Ovary (tissue), 9 donors: ENCODE measurements around the gene RACGAP1. TPM values are rescaled to one million over a fixed set of nuclear protein-coding genes. Genes with fewer than 3 reads are reported as not detected.

Source experiments
- DNase-seq, 5 donors: peaks; one replicate each; pipeline ENCODE4 v3.0.0-alpha.2; 2019 to 2020
- H3K27ac ChIP-seq, 2 donors: fragments of 200-600 bp; one replicate each; pipeline versions ENCODE4 v1.5.1 to v1.8.0; 2019 to 2022
- H3K27me3 ChIP-seq: fragments of 200-600 bp; one replicate; pipeline ENCODE4 v1.8.0; 2022
- H3K36me3 ChIP-seq: fragments of 200-600 bp; sonication (generic); one replicate; pipeline ENCODE4 v1.5.1; 2019
- H3K4me1 ChIP-seq: one replicate; pipeline ENCODE4 v1.8.1; 2013; ENCODE audit warnings: mild to moderate bottlenecking, moderate library complexity; ENCODE audit not compliant: insufficient read depth
- H3K4me3 ChIP-seq: fragments of 200-600 bp; sonication (generic); one replicate; pipeline ENCODE4 v1.5.1; 2017
- H3K9me3 ChIP-seq, 2 donors: fragments of 200-600 bp in 1 of 2; sonication (generic) in 1 of 2; one replicate each; pipeline versions ENCODE4 v1.5.1 to v1.8.1; 2013 to 2019; ENCODE audit warnings: mild to moderate bottlenecking in 1 of 2, moderate library complexity in 1 of 2
- EP300 ChIP-seq: sonication (generic); formaldehyde crosslinking; IDR thresholded peaks from one replicate; pipeline ENCODE4 v1.6.1; 2017; ENCODE audit warnings: antibody characterized with exemption
- POLR2A ChIP-seq: fragments of 450-650 bp; IDR thresholded peaks from one replicate; pipeline ENCODE4 v1.6.1; 2017; ENCODE audit warnings: antibody characterized with exemption, mild to moderate bottlenecking, moderate library complexity
- WGBS, 3 donors: extraction: QIAGEN DNeasy Blood & Tissue Kit in 1 of 3; methylation state at CpG; one replicate each; pipeline versions ENCODE4 v1.1.5 to v1.1.7; 2013 to 2017; 5-methylcytosine and 5-hydroxymethylcytosine counted together
- intact Hi-C, 4 donors: fragments of 100-400 bp; cut with DNase I; formaldehyde crosslinking; loops; one replicate each; pipeline versions ENCODE4 v1.11.0 to v1.15.1; 2022 to 2023
- polyA plus RNA-seq, 2 donors: library from polyadenylated mRNA; stranded (reverse); fragments of 200-250 nt in 1 of 2; fragments of 350-450 nt in 1 of 2; fragmentation: Illumina TruSeq in 1 of 2; extraction: RNeasy Lipid Tissue Mini Kit (QIAGEN cat#74804) in 1 of 2; gene quantifications; one replicate each; pipeline ENCODE4 v1.2.3, GENCODE V29; 2013 to 2014
- total RNA-seq, 7 donors: library from RNA; depleted of rRNA in 2 of 7; stranded (reverse); fragments of >200 nt in 2 of 7; fragmentation: NEBNext Ultra II Directional in 3 of 7; extraction: Animal tissue kit (Norgen Biotek cat#: 25700) in 3 of 7; gene quantifications; one replicate each; pipeline versions ENCODE4 v1.1.0 to v1.2.4, GENCODE V29; 2016 to 2023
- TF ChIP-seq, protein P1 (sequence below), 3 donors: fragments of 450-650 bp in 2 of 3; fragments of 200-600 bp in 1 of 3; IDR thresholded peaks; one replicate each; pipeline versions ENCODE4 v1.5.1 to v1.8.0; 2016 to 2022; ENCODE audit warnings: antibody characterized with exemption in 3 of 3, mild to moderate bottlenecking in 1 of 3
- donor health status: DM: no; HTN: no; CAD: no; lungs with moderate emphysema.
- donor health status: DM: no; HTN: no; CAD: no.
- donor health status: Bipolar disorder and iron deficiency.
- donor health status: DM: yes; HTN: yes; CAD: no.
- donor health status: DM: no; HTN: no; CAD: no.
- donor health status: DM: yes; HTN: yes; CAD: no.

RACGAP1 gene
- total and polyA plus RNA-seq, 9 donors = 2.1 to 10.8 (median 3.8) TPM

- Histone ChIP-seq H3K4me3 (no peak overlapping the region), H3K27me3 (no peaks in the 10 kb centered on the region), H3K9me3 (no peaks in the 10 kb centered on the region), H3K36me3 (no peaks in the 10 kb centered on the region), H3K4me1 (no peaks in the 10 kb centered on the region), H3K27ac (no peak overlapping the region)
- DNase-seq = no peak
- intact Hi-C loops = no loop called here
- WGBS, 3 donors = 81 to 87% (median 83%) methylated on average over 5 of the region's 5 CpGs
- TF ChIP-seq, protein P1, sequence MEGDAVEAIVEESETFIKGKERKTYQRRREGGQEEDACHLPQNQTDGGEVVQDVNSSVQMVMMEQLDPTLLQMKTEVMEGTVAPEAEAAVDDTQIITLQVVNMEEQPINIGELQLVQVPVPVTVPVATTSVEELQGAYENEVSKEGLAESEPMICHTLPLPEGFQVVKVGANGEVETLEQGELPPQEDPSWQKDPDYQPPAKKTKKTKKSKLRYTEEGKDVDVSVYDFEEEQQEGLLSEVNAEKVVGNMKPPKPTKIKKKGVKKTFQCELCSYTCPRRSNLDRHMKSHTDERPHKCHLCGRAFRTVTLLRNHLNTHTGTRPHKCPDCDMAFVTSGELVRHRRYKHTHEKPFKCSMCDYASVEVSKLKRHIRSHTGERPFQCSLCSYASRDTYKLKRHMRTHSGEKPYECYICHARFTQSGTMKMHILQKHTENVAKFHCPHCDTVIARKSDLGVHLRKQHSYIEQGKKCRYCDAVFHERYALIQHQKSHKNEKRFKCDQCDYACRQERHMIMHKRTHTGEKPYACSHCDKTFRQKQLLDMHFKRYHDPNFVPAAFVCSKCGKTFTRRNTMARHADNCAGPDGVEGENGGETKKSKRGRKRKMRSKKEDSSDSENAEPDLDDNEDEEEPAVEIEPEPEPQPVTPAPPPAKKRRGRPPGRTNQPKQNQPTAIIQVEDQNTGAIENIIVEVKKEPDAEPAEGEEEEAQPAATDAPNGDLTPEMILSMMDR (IDR thresholded peaks at IDR 0.05) = no peak
- TF ChIP-seq POLR2A (no peak), EP300 (no peak)
Measured at GRCh38 chr12:50041962-50042361, 16.7 kb upstream of the RACGAP1 start.

- Histone ChIP-seq H3K4me1 (no peaks in the 10 kb centered on the region), H3K27me3 (no peaks in the 10 kb centered on the region), H3K27ac (no peak overlapping the region), H3K9me3 (no peaks in the 10 kb centered on the region), H3K4me3 (no peak overlapping the region), H3K36me3 (no peaks in the 10 kb centered on the region)
- intact Hi-C loops = no loop called here
- 77 to 80% (median 78%) methylated on average over 15 of the region's 15 CpGs for WGBS, 3 donors
- peak in 1 of 5 donors; percentile 11 for DNase-seq
- no peak for TF ChIP-seq EP300
- TF ChIP-seq POLR2A = no peak
- TF ChIP-seq, protein P1 (IDR thresholded peaks at IDR 0.05) = no peak
Measured at GRCh38 chr12:50041062-50041860, 16.0 kb upstream of the RACGAP1 start.

DNA sequence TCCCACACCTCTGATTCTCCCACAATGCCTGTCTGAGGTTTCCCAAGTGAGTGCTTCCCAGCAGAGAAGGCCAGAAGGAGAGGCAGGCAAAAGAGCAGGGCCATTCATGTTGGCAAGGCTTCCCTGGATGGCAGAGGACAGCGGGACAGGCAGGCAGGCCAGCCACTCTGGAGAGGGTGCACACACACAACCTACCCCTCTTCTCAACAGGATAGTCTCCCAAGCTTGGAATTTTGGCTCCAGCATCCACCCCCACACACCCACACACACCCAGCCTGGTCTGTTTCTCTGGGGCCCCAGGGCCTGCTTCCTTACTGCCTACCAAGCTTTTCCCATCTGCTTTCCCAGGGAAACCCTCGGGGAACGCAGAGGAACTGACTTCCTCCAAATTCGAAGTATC, 15.4 kb upstream of the RACGAP1 start:
- no peak for DNase-seq
- Histone ChIP-seq H3K4me3 (no peak overlapping the region), H3K9me3 (no peaks in the 10 kb centered on the region), H3K27ac (no peak overlapping the region), H3K4me1 (no peaks in the 10 kb centered on the region), H3K36me3 (no peaks in the 10 kb centered on the region), H3K27me3 (no peaks in the 10 kb centered on the region)
- 59 to 66% (median 65%) methylated on average over 4 of the region's 4 CpGs for WGBS, 3 donors
- intact Hi-C loops = no loop called here
- TF ChIP-seq POLR2A = no peak
- TF ChIP-seq, protein P1 (IDR thresholded peaks at IDR 0.05) = no peak
- no peak for TF ChIP-seq EP300

DNA sequence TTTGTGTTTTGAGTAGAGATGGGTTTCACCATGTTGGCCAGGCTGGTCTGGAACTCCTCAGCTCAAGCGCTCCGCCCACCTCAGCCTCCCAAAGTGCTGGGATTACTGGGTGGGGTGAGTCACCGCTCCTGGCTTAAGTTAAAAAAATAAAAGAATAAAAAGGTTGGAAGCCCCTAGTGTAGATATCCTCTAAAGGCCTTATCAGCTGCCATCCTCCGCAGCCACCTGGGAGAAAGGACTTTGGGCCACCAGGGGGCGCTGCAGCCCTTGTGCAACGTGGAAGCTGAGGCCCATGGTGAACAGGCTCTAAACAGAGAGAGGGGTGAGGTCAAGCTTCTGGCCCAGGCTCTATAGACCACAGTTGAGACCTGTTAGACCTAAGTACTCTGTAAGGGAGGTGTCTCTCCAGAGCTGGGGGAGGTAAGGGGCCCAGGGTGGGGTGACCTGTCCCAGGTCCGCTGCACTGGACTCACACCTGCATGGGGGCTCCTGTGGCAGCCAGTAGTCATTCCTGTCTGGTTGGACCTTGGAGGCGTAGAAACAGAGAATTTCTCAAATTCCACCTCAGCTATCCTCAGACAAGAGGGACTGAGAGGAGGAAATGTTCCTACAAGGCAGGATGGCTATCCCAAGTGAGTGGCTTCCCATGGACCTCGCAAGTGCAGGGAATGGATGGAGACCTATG, 14.0 kb upstream of the RACGAP1 start:
- no peaks in the 10 kb centered on the region for H3K36me3 ChIP-seq
- no peak overlapping the region for H3K27ac ChIP-seq
- TF ChIP-seq, protein P1 (IDR thresholded peaks at IDR 0.05) = peak; percentile 78 to 85 (median 85)
- no peak for TF ChIP-seq EP300
- TF ChIP-seq POLR2A = peak; percentile 19
- intact Hi-C loops = no loop called here
- DNase-seq = peak; percentile 73 to 90 (median 88)
- no peaks in the 10 kb centered on the region for H3K9me3 ChIP-seq
- H3K27me3 ChIP-seq = no peaks in the 10 kb centered on the region
- 43 to 52% (median 49%) methylated on average over 9 of the region's 9 CpGs for WGBS, 3 donors
- H3K4me3 ChIP-seq = no peak overlapping the region
- H3K4me1 ChIP-seq = no peaks in the 10 kb centered on the region
